ENCODE results near the gene BMP2K. TPM values are rescaled to one million over a fixed set of nuclear protein-coding genes. Genes with fewer than 3 reads are reported as not detected.
"Not testable (repeated sequence)": the region's sequence is repeated elsewhere in the genome, so short reads cannot be mapped to it uniquely, and the experiment has no call there.

The BMP2K gene
- total RNA-seq, 1 experiment from 2014 or later: 12.3 TPM

GRCh38 chr4:78863254-78863869 lies 87.2 kb downstream of the BMP2K start:
- no peak for DNase-seq (ENCODE audit: low spot score)

GRCh38 chr4:78863991-78864390 lies 87.8 kb downstream of the BMP2K start:
- no peak for DNase-seq (ENCODE audit: low spot score)

- peak; percentile 87 for DNase-seq (ENCODE audit: low spot score)
Observed at GRCh38 chr4:78864405-78865024, 88.4 kb downstream of the BMP2K start.

GRCh38 chr4:78865451-78865850 lies 89.3 kb downstream of the BMP2K start:
- no peak for DNase-seq (ENCODE audit: low spot score)

- not testable (repeated sequence) for DNase-seq (ENCODE audit: low spot score)
Observed at GRCh38 chr4:78868712-78869111, 92.6 kb downstream of the BMP2K start.

- DNase-seq (ENCODE audit: low spot score): no peak
Observed at GRCh38 chr4:78870056-78870455, 93.9 kb downstream of the BMP2K start.

- no peak for DNase-seq (ENCODE audit: low spot score)
Observed at GRCh38 chr4:78876568-78877320, 100.6 kb downstream of the BMP2K start.

- DNase-seq (ENCODE audit: low spot score): no peak
Observed at GRCh38 chr4:78878031-78878430, 101.9 kb downstream of the BMP2K start.

- no peak for DNase-seq (ENCODE audit: low spot score)
Observed at GRCh38 chr4:78880874-78881492, 104.8 kb downstream of the BMP2K start.

- DNase-seq (ENCODE audit: low spot score): no peak
Observed at GRCh38 chr4:78885598-78885997, 109.4 kb downstream of the BMP2K start.

- DNase-seq (ENCODE audit: low spot score): no peak
Observed at GRCh38 chr4:78889955-78890354, 113.8 kb downstream of the BMP2K start.

GRCh38 chr4:78899302-78899701 lies 123.2 kb downstream of the BMP2K start:
- no peak for DNase-seq (ENCODE audit: low spot score)

GRCh38 chr4:78901882-78902281 lies 125.7 kb downstream of the BMP2K start:
- no peak for DNase-seq (ENCODE audit: low spot score)

GRCh38 chr4:78902298-78902697 lies 126.1 kb downstream of the BMP2K start:
- no peak for DNase-seq (ENCODE audit: low spot score)

GRCh38 chr4:78904143-78904542 lies 128.0 kb downstream of the BMP2K start:
- no peak for DNase-seq (ENCODE audit: low spot score)

- DNase-seq (ENCODE audit: low spot score): no peak
Observed at GRCh38 chr4:78907638-78908037, 131.5 kb downstream of the BMP2K start.

- not testable (repeated sequence) for DNase-seq (ENCODE audit: low spot score)
Observed at GRCh38 chr4:78908974-78909373, 132.8 kb downstream of the BMP2K start.

- no peak for DNase-seq (ENCODE audit: low spot score)
Observed at GRCh38 chr4:78910612-78911011, 134.5 kb downstream of the BMP2K start.

- no peak for DNase-seq (ENCODE audit: low spot score)
Observed at GRCh38 chr4:78922207-78922606, 146.1 kb downstream of the BMP2K start.

- DNase-seq (ENCODE audit: low spot score): peak; percentile 31
Observed at GRCh38 chr4:78923464-78924312, 147.5 kb downstream of the BMP2K start.

GRCh38 chr4:78926826-78927225 lies 150.7 kb downstream of the BMP2K start:
- no peak for DNase-seq (ENCODE audit: low spot score)

Measured in HT-29 (cell line).